ENCODE data around the gene GRIP2. TPM values are rescaled to one million over a fixed set of nuclear protein-coding genes. Genes with fewer than 3 reads are reported as not detected.

The GRIP2 gene
- total and polyA plus RNA-seq, 9 of the 15 experiments (the other 6 are each of a cell fraction or from before 2014, with no cell fraction given): 0.01 TPM; not detected in 7

DNA sequence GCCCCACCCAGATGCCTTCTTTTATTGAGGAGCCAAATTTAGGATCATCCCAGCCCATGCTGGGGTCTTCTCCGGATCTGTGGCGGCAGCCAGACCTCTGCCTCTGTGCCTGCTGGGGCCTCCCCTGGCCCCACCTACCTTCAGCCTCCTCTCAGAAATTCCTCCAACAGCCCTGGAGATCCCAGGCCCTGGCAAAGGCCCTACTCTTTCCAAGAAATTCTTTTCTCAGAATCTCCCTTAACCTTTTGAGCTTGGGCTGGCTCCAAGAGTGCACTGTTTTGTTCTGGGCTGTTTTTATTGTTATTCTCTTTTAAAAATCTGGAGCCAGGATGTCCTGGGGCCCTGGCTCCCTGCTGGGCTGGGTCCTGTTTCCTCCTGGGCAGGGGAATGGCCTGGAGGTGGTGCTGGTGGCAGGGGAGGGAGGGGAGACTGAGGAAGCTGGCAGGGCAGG lies 57.8 kb downstream of the GRIP2 start (continued):
- TF ChIP-seq ETV5 (CRISPR knock-in tag; IDR thresholded peaks at IDR 0.05; ENCODE audit: low read depth) (no peak), JUN (IDR thresholded peaks at IDR 0.05; ENCODE audit: borderline replicate concordance, low read depth, low read length) (no peak), JUN (CRISPR knock-in tag; IDR thresholded peaks at IDR 0.05; ENCODE audit: borderline replicate concordance) (no peak), PURB (CRISPR knock-in tag; IDR thresholded peaks at IDR 0.05; ENCODE audit: low read depth) (no peak), NCOA6 (IDR thresholded peaks at IDR 0.05) (no peak)
- TF ChIP-seq, protein P1, sequence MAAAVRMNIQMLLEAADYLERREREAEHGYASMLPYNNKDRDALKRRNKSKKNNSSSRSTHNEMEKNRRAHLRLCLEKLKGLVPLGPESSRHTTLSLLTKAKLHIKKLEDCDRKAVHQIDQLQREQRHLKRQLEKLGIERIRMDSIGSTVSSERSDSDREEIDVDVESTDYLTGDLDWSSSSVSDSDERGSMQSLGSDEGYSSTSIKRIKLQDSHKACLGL (CRISPR knock-in tag; IDR thresholded peaks at IDR 0.05; ENCODE audit: borderline replicate concordance, poor library complexity, severe bottlenecking): no peak

DNA sequence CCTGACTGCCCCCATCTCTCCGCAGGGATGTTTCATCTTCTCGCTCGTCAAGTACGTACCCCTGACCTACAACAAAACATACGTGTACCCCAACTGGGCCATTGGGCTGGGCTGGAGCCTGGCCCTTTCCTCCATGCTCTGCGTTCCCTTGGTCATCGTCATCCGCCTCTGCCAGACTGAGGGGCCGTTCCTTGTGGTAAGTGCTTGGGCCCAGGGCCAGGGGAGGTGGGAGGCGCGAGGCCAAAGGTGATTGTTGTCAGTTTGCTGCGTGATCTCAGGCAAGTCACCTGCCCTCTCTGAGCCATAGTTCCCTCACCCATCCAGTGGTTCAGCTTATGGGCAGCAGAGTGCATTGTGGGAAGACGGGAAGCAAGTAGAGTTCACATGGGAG lies 58.5 kb downstream of the GRIP2 start:
- FAIRE-seq: no peak
- ATAC-seq: no peak
- no peaks in the 10 kb centered on the region for H3K79me2 ChIP-seq (ENCODE audit: control insufficient read depth, insufficient read depth, low read length)
- BruUV-seq (replicated peaks): no TSS peak
- no peak overlapping the region for H3K4me3 ChIP-seq
- H3K4me1 ChIP-seq (replicated peaks in 1 of 2; ENCODE audit: control insufficient read depth in 2 of 2, insufficient read depth in 2 of 2, low read length in 2 of 2): peaks cover 0 to 11% of the 10 kb centered on the region in 2 experiments; a peak in 2 of 5 replicates
- H3K9ac ChIP-seq (ENCODE audit: insufficient read depth in 1 of 2, low read depth in 2 of 2, low read length in 2 of 2): no peak overlapping the region; a peak in 1 of 4 replicates
- H4K20me1 ChIP-seq (replicated peaks; ENCODE audit: control insufficient read depth, insufficient read depth, low read length): 0 out of 2 replicates have a peak, but pooled peaks cover 2% of the 10 kb centered on the region
- no peaks in the 10 kb centered on the region for H3K27me3 ChIP-seq (ENCODE audit: control insufficient read depth in 2 of 2, insufficient read depth in 2 of 2, low read length in 2 of 2)
- H3K9me1 ChIP-seq (ENCODE audit: control insufficient read depth, insufficient read depth, low read length): no peaks in the 10 kb centered on the region
- POLR2A ChIA-PET: interaction anchor here (0.7 to 0.8 kb wide), 2 partner anchors 44 to 71 kb away, joined by 3 read pairs; no protein-coding TSS in a partner anchor
- H3K27ac ChIP-seq (ENCODE audit: extremely low read depth, low read depth, low read length): no peak overlapping the region
- intact Hi-C loops (cut with micrococcal nuclease) (no loop called here), in situ Hi-C loops (cut with MboI) (no loop called here)
- DNase-seq (ENCODE audit: extremely low read depth in 1 of 4, low spot score in 3 of 4): no peak
- no peak overlapping the region for H3K4me2 ChIP-seq (ENCODE audit: insufficient read depth, low read length)
- 99% methylated on average over 12 of the region's 13 CpGs for WGBS (ENCODE audit: insufficient coverage, low coverage, missing lambda C conversion rate)
- CTCF ChIA-PET (ENCODE audit: low intra/inter-chr PET ratio): interaction anchor here (0.6 kb wide), 1 partner anchor 127 kb away, joined by 3 read pairs; no protein-coding TSS in a partner anchor
- no peaks in the 10 kb centered on the region for H3K9me3 ChIP-seq (replicated peaks; ENCODE audit: control insufficient read depth, insufficient read depth, low read depth, low read length)
- no peak overlapping the region for H2AFZ ChIP-seq (ENCODE audit: low read depth, low read length)
- peaks cover 99% of the 10 kb centered on the region for H3K36me3 ChIP-seq (ENCODE audit: control insufficient read depth, insufficient read depth, low read length)
- TF ChIP-seq RBM22 (IDR thresholded peaks at IDR 0.05; ENCODE audit: low read depth, low read length, poor library complexity, severe bottlenecking) (peak; percentile 32), NFIC (IDR thresholded peaks at IDR 0.05) (no peak), ZNF778 (CRISPR knock-in tag; IDR thresholded peaks at IDR 0.05) (no peak), SRSF1 (IDR thresholded peaks at IDR 0.05; ENCODE audit: low read depth, low read length) (no peak), RFX5 (IDR thresholded peaks at IDR 0.05; ENCODE audit: low read depth, low read length) (no peak)
- TF ChIP-seq, protein P2, sequence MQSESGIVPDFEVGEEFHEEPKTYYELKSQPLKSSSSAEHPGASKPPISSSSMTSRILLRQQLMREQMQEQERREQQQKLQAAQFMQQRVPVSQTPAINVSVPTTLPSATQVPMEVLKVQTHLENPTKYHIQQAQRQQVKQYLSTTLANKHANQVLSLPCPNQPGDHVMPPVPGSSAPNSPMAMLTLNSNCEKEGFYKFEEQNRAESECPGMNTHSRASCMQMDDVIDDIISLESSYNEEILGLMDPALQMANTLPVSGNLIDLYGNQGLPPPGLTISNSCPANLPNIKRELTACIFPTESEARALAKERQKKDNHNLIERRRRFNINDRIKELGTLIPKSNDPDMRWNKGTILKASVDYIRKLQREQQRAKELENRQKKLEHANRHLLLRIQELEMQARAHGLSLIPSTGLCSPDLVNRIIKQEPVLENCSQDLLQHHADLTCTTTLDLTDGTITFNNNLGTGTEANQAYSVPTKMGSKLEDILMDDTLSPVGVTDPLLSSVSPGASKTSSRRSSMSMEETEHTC (IDR thresholded peaks at IDR 0.05): no peak
- TF ChIP-seq, protein P3, sequence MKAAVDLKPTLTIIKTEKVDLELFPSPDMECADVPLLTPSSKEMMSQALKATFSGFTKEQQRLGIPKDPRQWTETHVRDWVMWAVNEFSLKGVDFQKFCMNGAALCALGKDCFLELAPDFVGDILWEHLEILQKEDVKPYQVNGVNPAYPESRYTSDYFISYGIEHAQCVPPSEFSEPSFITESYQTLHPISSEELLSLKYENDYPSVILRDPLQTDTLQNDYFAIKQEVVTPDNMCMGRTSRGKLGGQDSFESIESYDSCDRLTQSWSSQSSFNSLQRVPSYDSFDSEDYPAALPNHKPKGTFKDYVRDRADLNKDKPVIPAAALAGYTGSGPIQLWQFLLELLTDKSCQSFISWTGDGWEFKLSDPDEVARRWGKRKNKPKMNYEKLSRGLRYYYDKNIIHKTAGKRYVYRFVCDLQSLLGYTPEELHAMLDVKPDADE (conservative IDR thresholded peaks at IDR 0.05; ENCODE audit: control insufficient read depth, low read depth, low read length): no peak
- TF ChIP-seq, protein P4, sequence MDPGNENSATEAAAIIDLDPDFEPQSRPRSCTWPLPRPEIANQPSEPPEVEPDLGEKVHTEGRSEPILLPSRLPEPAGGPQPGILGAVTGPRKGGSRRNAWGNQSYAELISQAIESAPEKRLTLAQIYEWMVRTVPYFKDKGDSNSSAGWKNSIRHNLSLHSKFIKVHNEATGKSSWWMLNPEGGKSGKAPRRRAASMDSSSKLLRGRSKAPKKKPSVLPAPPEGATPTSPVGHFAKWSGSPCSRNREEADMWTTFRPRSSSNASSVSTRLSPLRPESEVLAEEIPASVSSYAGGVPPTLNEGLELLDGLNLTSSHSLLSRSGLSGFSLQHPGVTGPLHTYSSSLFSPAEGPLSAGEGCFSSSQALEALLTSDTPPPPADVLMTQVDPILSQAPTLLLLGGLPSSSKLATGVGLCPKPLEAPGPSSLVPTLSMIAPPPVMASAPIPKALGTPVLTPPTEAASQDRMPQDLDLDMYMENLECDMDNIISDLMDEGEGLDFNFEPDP (CRISPR knock-in tag; IDR thresholded peaks at IDR 0.05): no peak

Measured in K562 (cell line).